OCI-LY1 (cell line): ENCODE results near the gene PCGF3.

ENCODE experiments used
- H2AFZ ChIP-seq: fragments of 200-600 bp; sonication (generic), shearing (Covaris generic); 2 replicates; pipeline ENCODE4 v1.6.0; 2014; ENCODE audit warnings: antibody characterized with exemption, mild to moderate bottlenecking, low read length
- H3F3A ChIP-seq: fragments of 200-600 bp; sonication (generic), shearing (Covaris generic); 2 replicates; pipeline ENCODE4 v1.6.0; 2014; ENCODE audit warnings: mild to moderate bottlenecking, antibody characterized with exemption, low read length, moderate library complexity; ENCODE audit not compliant: insufficient read depth
- H3K27ac ChIP-seq: fragments of 200-600 bp; sonication (generic); 2 replicates; pipeline ENCODE4 v1.5.1; 2014; ENCODE audit warnings: low read length, mixed run types, mild to moderate bottlenecking, low read depth; ENCODE audit not compliant: poor library complexity, severe bottlenecking
- H3K27me3 ChIP-seq: fragments of 200-600 bp; sonication (generic); 2 replicates; pipeline ENCODE4 v1.6.0; 2014; ENCODE audit warnings: antibody characterized with exemption, mild to moderate bottlenecking, low read length, moderate library complexity; ENCODE audit not compliant: insufficient read depth
- H3K36me3 ChIP-seq: fragments of 200-600 bp; sonication (generic); 2 replicates; pipeline ENCODE4 v1.6.1; 2014; ENCODE audit warnings: mild to moderate bottlenecking, antibody characterized with exemption, low read length, moderate library complexity, mixed read lengths; ENCODE audit not compliant: insufficient read depth
- H3K4me1 ChIP-seq: fragments of 200-600 bp; sonication (generic); 2 replicates; pipeline ENCODE4 v1.5.1; 2014; ENCODE audit warnings: mild to moderate bottlenecking, low read length, moderate library complexity; ENCODE audit not compliant: insufficient read depth, severe bottlenecking
- H3K4me2 ChIP-seq: fragments of 200-600 bp; sonication (generic), shearing (Covaris generic); 2 replicates; pipeline ENCODE4 v1.6.1; 2014; ENCODE audit warnings: low read length
- H3K4me3 ChIP-seq: fragments of 200-600 bp; sonication (generic); 2 replicates; pipeline ENCODE4 v1.5.1; 2014; ENCODE audit warnings: low read length, low read depth, mild to moderate bottlenecking, mixed read lengths; ENCODE audit not compliant: poor library complexity, severe bottlenecking
- H3K79me2 ChIP-seq: fragments of 200-600 bp; shearing (Covaris generic); 2 replicates; pipeline ENCODE4 v1.6.1; 2016; ENCODE audit warnings: mixed run types, low read length, mixed read lengths; ENCODE audit not compliant: insufficient read depth
- H3K9ac ChIP-seq: fragments of 200-600 bp; sonication (generic), shearing (Covaris generic); 2 replicates; pipeline ENCODE4 v1.6.1; 2014; ENCODE audit warnings: mild to moderate bottlenecking, low read length, mixed read lengths
- H3K9me2 ChIP-seq: fragments of 200-600 bp; sonication (generic), shearing (Covaris generic); 2 replicates; pipeline ENCODE4 v1.6.1; 2014; ENCODE audit warnings: low read depth, mild to moderate bottlenecking, low read length, mixed read lengths
- H3K9me3 ChIP-seq: fragments of 200-600 bp; shearing (Covaris generic); 2 replicates; pipeline ENCODE4 v1.6.1; 2014; ENCODE audit warnings: low read length, mixed read lengths
- H4K20me1 ChIP-seq: fragments of 200-600 bp; sonication (generic), shearing (Covaris generic); 2 replicates; pipeline ENCODE4 v1.6.0; 2016; ENCODE audit warnings: mild to moderate bottlenecking, low read length; ENCODE audit not compliant: insufficient read depth
- CTCF ChIP-seq: fragments of 200-600 bp; sonication (generic), shearing (Covaris generic); IDR thresholded peaks from 2 replicates; pipeline ENCODE4 v1.5.1; 2017; ENCODE audit warnings: mild to moderate bottlenecking, antibody characterized with exemption, low read length, moderate library complexity, mixed read lengths
- EZH2 ChIP-seq: fragments of 200-600 bp; sonication (generic), shearing (Covaris generic); IDR thresholded peaks from 2 replicates; pipeline ENCODE4 v1.8.0; 2017; ENCODE audit warnings: borderline replicate concordance, mixed run types, mild to moderate bottlenecking, antibody characterized with exemption, low read length, moderate library complexity, mixed read lengths

The PCGF3 gene

GRCh38 chr4:706834-707598 is 1.4 kb downstream of the PCGF3 start:
- peak overlapping the region; percentile 97 for H3K4me3 ChIP-seq
- H3K27ac ChIP-seq, result no peak overlapping the region
- H3K9me3 ChIP-seq, result no peaks in the 10 kb centered on the region

DNA sequence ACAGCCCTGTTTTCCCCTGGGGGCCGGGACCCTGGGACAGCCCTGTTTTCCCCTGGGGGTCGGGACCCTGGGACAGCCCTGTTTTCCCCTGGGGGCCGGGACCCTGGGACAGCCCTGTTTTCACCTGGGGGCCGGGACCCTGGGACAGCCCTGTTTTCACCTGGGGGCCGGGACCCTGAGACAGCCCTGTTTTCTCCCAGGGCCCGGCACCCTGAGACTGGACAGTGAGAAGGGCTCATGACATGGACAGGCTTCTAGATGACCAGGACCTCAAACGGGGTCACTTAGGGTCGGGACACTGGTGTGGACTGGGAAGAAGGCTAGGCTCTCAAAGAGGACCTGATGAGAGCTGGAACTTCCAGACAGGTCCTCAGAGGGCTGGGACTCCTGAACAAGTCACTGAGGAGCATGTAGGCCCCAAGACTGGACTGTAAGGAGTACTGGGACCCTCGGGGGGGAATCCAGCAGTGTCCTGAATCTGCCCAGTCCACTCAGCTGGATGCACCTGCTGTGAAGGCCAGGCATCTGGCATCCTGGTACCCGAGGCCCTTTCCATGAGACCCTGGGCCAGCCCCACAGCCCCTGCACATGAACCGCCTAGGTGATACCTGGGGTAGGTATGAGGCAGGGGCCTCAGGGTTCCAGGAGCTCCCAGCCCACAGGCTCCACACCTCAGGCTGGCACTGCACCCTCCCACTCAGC is 2.4 kb downstream of the PCGF3 start:
- Histone ChIP-seq H3K9me3 (no peaks in the 10 kb centered on the region), H3K9ac (no peak overlapping the region), H3F3A (no peaks in the 10 kb centered on the region), H3K36me3 (peaks cover 5% of the 10 kb centered on the region; the same call in 1 of the 2 replicates), H4K20me1 (no peaks in the 10 kb centered on the region), H3K27me3 (no peaks in the 10 kb centered on the region), H3K27ac (no peak overlapping the region), H3K9me2 (no peaks in the 10 kb centered on the region), H3K79me2 (peaks cover 12% of the 10 kb centered on the region; the same call in 1 of the 2 replicates), H3K4me3 (no peak overlapping the region), H3K4me1 (peaks cover 9% of the 10 kb centered on the region), H2AFZ (no peak overlapping the region), H3K4me2 (0 out of 2 replicates have a peak overlapping the region, but pooled peaks have one; percentile 11)
- no peak for TF ChIP-seq EZH2
- TF ChIP-seq CTCF, result no peak

More at GRCh38 chr4:706834-707598, 1.4 kb downstream of the PCGF3 start:
- 0 out of 2 replicates have a peak, but pooled peaks cover 5% of the 10 kb centered on the region for H3K79me2 ChIP-seq
- H3K4me1 ChIP-seq, result peaks cover 9% of the 10 kb centered on the region
- no peak for TF ChIP-seq CTCF
- TF ChIP-seq EZH2, result no peak
- no peaks in the 10 kb centered on the region for H3K27me3 ChIP-seq
- peak overlapping the region; percentile 45; the same call in 1 of the 2 replicates for H3K9ac ChIP-seq
- H2AFZ ChIP-seq, result no peak overlapping the region
- no peaks in the 10 kb centered on the region for H3K9me2 ChIP-seq
- H3F3A ChIP-seq, result no peaks in the 10 kb centered on the region
- peaks cover 5% of the 10 kb centered on the region; the same call in 1 of the 2 replicates for H3K36me3 ChIP-seq
- no peaks in the 10 kb centered on the region for H4K20me1 ChIP-seq
- peak overlapping the region; percentile 56 for H3K4me2 ChIP-seq

GRCh38 chr4:708631-708933 is 3.0 kb downstream of the PCGF3 start:
- Histone ChIP-seq H3K79me2 (peaks cover 12% of the 10 kb centered on the region; the same call in 1 of the 2 replicates), H3K4me1 (peaks cover 9% of the 10 kb centered on the region), H3K36me3 (peaks cover 5% of the 10 kb centered on the region; the same call in 1 of the 2 replicates), H3F3A (no peaks in the 10 kb centered on the region), H4K20me1 (no peaks in the 10 kb centered on the region), H3K9me3 (no peaks in the 10 kb centered on the region), H3K9me2 (no peaks in the 10 kb centered on the region), H3K27me3 (no peaks in the 10 kb centered on the region), H3K4me3 (no peak overlapping the region), H3K4me2 (no peak overlapping the region), H2AFZ (no peak overlapping the region), H3K27ac (no peak overlapping the region), H3K9ac (no peak overlapping the region)
- TF ChIP-seq EZH2 (no peak), CTCF (no peak)
